ENCODE measurements around the gene RAB21.

DNA sequence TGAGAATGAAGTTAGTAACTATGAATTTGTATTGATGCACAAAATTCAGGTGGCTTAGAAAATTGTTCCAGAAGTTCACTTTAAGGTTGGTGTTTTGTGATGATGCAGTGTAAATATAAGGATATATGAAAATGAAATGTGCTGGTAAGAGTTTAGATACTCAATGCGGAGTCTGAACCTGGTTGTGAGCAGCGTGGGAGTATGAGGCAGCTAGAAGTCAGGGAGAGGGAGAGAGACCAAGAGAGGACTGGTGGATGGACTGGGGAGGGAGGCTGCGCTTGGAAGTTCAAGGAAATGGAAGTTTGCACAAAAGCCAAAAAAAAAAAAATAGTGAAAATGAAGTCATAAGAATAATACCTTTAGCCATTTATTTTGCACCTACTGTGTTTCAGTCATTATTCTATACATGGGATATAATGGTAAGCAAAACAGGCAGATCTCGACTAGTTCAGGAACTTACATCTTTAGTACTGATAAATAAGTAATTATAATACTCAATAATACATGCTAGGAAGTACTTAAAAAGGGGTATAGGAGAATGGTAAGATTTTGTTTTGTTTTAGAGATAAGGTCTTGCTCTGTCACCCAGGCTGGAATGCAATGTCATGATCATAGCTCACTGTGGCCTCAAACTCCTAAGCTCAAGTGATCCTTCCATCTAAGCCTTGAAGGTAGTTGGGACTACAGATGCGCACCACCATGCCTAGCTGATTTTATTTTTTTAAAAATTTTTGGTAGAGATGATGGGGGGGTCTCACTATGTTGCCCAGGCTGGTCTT is 10.0 kb upstream of the RAB21 start:
- TF ChIP-seq CTCF (IDR thresholded peaks at IDR 0.05; ENCODE audit: low read depth, low read length) (no peak), EZH2phosphoT487 (IDR thresholded peaks at IDR 0.05; ENCODE audit: low read depth) (no peak)
